ENCODE data around the gene PCNT.

The PCNT gene

DNA sequence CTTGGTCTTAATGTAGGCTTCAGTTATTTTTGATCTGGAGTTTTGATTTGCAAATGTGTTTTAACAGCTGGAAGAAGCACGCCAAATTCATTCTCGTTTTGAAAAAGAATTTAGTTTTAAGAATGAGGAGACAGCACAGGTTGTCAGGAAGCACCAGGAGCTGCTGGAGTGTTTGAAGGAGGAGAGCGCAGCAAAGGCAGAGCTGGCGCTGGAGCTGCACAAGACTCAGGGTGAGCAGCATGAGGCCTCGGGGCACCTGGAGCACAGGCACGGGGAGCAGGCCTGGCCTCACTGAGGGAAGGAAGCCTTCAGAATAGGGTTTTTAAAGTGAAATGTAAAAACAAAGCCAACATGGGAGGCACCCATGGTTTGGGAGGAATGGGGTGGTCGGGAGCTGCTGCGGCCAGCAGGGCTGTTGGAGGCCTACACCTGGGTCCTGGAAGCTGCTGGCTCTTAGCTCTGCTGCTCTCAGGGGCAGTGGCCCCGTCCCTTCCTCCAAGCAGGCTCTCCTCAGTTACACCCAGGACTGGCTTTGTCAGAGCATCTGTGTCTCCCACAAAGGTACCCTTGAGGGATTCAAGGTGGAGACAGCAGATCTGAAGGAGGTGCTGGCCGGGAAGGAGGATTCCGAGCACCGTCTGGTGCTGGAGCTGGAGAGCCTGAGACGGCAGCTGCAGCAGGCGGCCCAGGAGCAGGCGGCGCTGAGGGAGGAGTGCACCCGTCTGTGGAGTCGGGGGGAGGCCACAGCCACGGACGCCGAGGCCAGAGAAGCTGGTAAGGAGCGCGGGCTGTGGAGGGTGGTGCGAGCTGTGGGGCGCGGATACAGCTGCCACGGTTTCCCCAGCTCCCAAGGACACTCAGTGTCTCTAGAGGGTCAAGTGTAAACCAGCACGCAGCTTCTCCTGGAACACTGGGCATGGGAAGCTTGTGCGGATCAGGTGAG lies 66.9 kb downstream of the PCNT start:
- H3K27ac Mint-ChIP-seq = peak overlapping the region in 1 of 3 experiments; percentile 54
- H3K4me1 Mint-ChIP-seq = peaks cover 45% of the 10 kb centered on the region
- peaks cover 37% of the 10 kb centered on the region for H3K36me3 Mint-ChIP-seq (ENCODE audit: low read depth)
- no peaks in the 10 kb centered on the region for H3K9me3 Mint-ChIP-seq
- no peak overlapping the region for H3K4me3 Mint-ChIP-seq
- TF ChIP-seq, protein P1, sequence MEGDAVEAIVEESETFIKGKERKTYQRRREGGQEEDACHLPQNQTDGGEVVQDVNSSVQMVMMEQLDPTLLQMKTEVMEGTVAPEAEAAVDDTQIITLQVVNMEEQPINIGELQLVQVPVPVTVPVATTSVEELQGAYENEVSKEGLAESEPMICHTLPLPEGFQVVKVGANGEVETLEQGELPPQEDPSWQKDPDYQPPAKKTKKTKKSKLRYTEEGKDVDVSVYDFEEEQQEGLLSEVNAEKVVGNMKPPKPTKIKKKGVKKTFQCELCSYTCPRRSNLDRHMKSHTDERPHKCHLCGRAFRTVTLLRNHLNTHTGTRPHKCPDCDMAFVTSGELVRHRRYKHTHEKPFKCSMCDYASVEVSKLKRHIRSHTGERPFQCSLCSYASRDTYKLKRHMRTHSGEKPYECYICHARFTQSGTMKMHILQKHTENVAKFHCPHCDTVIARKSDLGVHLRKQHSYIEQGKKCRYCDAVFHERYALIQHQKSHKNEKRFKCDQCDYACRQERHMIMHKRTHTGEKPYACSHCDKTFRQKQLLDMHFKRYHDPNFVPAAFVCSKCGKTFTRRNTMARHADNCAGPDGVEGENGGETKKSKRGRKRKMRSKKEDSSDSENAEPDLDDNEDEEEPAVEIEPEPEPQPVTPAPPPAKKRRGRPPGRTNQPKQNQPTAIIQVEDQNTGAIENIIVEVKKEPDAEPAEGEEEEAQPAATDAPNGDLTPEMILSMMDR (IDR thresholded peaks at IDR 0.05; ENCODE audit: unreplicated experiment in 3 of 3) = no peak
- no peaks in the 10 kb centered on the region for H3K27me3 Mint-ChIP-seq (ENCODE audit: low read depth)

DNA sequence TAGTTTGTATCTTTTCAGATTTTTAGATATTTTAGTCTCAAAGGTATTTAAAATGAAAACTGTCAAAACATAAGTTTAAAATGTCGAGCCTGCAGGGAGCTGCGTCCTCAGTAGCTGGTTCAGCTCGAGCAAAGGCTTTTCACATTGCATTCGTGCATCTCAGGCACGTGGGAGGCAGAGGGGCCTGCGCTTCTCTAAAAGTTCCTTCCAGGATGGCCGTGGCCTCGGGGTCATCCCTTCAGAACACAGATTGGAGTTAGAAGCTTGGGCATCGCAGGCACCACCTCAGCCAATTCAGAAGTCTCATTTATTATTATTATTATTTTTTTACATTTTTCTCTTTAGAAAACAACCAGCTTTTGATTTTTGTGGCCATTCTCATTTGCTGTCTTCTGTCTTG lies 67.8 kb downstream of the PCNT start:
- Mint-ChIP-seq H3K4me1 (peaks cover 38% of the 10 kb centered on the region), H3K4me3 (no peak overlapping the region), H3K27ac (no peak overlapping the region), H3K36me3 (ENCODE audit: low read depth) (peaks cover 31% of the 10 kb centered on the region), H3K27me3 (ENCODE audit: low read depth) (no peaks in the 10 kb centered on the region), H3K9me3 (no peaks in the 10 kb centered on the region)
- TF ChIP-seq, protein P1 (IDR thresholded peaks at IDR 0.05; ENCODE audit: unreplicated experiment in 3 of 3) = no peak

DNA sequence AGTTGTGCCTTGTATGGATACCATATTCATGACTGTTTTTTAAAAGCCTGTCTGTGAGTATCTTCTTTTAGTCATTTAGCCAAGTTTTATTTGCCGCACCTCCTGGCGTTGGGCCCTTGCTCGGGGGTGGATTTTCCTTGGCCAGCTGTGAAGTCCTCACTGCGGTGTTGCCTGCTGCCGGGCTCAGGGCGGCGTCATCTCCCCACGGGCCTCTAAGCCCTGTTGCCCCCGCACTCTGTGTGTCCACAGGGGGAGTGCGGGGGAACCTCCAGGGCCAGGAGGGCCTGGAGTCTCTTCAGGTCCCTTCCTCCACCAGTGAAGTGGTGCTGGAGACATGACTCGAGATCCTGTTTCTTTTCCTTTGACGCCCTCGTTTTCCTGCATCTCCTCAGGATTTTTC lies 69.0 kb downstream of the PCNT start:
- TF ChIP-seq, protein P1 (IDR thresholded peaks at IDR 0.05; ENCODE audit: unreplicated experiment in 3 of 3) = no peak
- Mint-ChIP-seq H3K36me3 (ENCODE audit: low read depth) (peaks cover 31% of the 10 kb centered on the region), H3K4me3 (peak overlapping the region in 1 of 3 experiments; percentile 59), H3K4me1 (peaks cover 34% of the 10 kb centered on the region), H3K27me3 (ENCODE audit: low read depth) (no peaks in the 10 kb centered on the region), H3K27ac (peak overlapping the region in 2 of 3 experiments; percentile 46 to 92), H3K9me3 (no peaks in the 10 kb centered on the region)

DNA sequence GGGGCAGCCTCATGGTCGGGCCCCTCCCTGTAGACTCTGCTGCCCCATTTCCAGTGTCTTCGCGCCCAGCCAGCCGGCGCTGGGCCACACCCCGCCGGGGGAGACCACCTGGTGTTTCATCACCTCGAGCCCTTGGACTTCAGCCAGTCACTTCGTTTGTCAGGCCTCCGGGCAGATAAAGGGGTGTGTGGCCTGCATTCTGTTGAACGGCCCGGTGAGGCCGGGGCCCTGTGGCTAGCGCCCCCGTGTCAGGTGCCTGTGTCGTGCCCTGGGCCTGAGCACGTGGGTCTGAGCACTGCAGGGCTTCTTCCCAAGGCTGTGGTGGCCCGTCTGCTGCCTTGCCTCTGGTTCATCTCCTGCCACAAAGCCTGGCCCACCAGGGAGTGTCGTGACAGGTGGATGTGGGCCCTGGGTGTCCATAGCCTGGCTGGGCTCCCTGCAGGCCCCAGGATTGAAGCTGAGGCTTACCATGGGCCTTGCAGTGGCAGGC lies 69.5 kb downstream of the PCNT start:
- no peaks in the 10 kb centered on the region for H3K9me3 Mint-ChIP-seq
- H3K36me3 Mint-ChIP-seq (ENCODE audit: low read depth) = peaks cover 35% of the 10 kb centered on the region
- H3K27me3 Mint-ChIP-seq (ENCODE audit: low read depth) = no peaks in the 10 kb centered on the region
- TF ChIP-seq, protein P1 (IDR thresholded peaks at IDR 0.05; ENCODE audit: unreplicated experiment in 3 of 3) = no peak
- peak overlapping the region; percentile 92 to 93 (median 92) for H3K27ac Mint-ChIP-seq
- no peak overlapping the region for H3K4me3 Mint-ChIP-seq
- H3K4me1 Mint-ChIP-seq = peaks cover 34% of the 10 kb centered on the region

DNA sequence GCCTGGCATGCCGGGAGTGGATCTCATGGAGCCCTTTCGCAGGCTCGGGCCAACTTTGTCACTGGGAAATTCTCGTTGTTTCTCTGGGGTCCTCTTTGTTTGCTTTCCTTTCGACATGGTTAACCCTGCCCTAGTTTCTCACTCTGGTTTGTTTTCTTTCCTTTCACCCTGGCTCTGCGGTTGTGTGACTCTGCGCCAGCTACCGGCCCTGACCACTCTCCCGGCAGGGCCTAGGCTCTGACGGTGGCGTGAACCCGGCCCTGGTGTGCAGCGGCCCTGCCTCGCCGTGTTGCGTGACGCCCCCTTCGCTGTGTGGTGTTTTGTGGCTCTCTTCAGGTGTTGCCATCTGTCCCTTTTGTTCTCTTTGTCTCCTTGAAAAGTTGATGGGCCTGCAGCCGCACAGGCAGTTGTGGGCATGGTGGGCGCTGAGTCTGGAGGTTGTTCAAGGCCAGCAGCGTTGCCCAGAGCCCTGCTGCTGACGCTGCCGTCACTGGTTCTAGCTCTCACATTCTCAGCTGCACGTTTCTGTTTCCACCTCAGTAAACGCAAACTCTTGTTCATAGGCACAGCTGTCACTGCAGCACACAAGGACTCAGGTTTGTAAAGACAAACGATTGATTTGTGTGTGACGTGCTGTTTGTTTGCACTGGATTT lies 70.1 kb downstream of the PCNT start:
- Mint-ChIP-seq H3K4me1 (peaks cover 34% of the 10 kb centered on the region), H3K36me3 (ENCODE audit: low read depth) (peaks cover 35% of the 10 kb centered on the region), H3K27ac (peak overlapping the region; percentile 91 to 93 (median 92)), H3K9me3 (no peaks in the 10 kb centered on the region), H3K27me3 (ENCODE audit: low read depth) (no peaks in the 10 kb centered on the region), H3K4me3 (peak overlapping the region in 1 of 3 experiments; percentile 58)
- TF ChIP-seq, protein P1 (IDR thresholded peaks at IDR 0.05; ENCODE audit: unreplicated experiment in 3 of 3) = no peak
